Fibroblast of skin of back (primary cell): ENCODE results near the gene PTK6. TPM values are rescaled to one million over a fixed set of nuclear protein-coding genes. Genes with fewer than 3 reads are reported as not detected.
"Not testable (repeated sequence)": the region's sequence is repeated elsewhere in the genome, so short reads cannot be mapped to it uniquely, and the experiment has no call there.

Experiments used
- DNase-seq: peaks from one replicate; pipeline ENCODE4 v3.0.0-alpha.2; 2013
- polyA plus RNA-seq, 2 experiments: library from polyadenylated mRNA; unstranded; fragments of 120-200 nt; gene quantifications; one replicate each; pipeline ENCODE4 v1.2.1, GENCODE V29; 2013; ENCODE audit not compliant: insufficient read length in 2 of 2

PTK6 gene
- 0.11 TPM for polyA plus RNA-seq (2013, experiment 1 of 2; ENCODE audit: insufficient read length)
- 0.06 TPM for polyA plus RNA-seq (2013, experiment 2 of 2; ENCODE audit: insufficient read length)

DNA sequence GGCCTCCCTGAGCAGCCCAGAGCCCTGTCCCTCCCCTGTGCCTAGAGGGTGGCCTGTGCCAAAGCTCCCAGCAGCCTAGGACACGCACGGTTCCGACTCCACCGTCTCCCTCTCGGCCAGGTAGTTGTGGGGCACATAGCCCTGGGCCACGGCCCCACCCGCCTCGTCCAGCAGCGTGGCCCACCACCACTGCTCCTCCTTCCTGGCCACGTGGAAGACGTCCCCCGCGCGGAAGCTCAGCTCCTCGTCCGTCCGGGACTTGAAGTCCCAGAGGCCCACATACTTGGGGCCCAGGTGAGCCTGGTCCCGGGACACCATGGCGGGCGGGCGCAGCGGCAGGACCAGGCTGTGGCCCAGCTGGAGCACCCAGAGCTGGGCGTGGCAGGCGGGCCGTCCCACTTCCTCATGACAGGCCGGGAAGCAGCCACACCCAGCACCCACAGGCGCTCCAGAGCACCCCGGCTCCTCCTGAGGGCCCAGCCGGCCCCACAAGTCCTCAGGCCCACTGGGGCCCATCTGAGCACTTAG is at the start of gene PTK6:
Gene PTK6 (minus strand): TSS at position 380 of the 528 bp plus-strand sequence. CDS start 62 bp downstream, at position 318.
- no peak for DNase-seq

DNA sequence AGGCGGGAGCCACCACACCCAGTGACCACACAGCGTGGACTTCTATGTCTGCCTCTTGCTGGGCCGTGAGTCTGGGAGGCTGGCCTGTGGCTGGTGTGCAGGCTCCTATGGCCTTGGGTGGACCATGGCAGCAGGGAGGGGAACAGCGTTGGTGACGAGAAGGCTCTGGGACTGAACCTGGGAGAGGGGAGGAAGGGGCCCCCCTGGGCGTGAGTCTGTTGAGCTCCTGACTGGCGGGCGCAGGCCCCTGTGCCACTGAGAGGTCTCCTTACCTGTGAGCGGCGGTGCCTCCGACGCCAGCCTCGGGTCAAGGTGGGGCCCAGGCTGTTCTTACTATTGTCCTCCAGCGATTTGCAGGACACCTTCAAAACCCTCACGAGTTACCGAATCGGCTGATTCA is 49.6 kb upstream of the PTK6 start:
- DNase-seq, result no peak

DNA sequence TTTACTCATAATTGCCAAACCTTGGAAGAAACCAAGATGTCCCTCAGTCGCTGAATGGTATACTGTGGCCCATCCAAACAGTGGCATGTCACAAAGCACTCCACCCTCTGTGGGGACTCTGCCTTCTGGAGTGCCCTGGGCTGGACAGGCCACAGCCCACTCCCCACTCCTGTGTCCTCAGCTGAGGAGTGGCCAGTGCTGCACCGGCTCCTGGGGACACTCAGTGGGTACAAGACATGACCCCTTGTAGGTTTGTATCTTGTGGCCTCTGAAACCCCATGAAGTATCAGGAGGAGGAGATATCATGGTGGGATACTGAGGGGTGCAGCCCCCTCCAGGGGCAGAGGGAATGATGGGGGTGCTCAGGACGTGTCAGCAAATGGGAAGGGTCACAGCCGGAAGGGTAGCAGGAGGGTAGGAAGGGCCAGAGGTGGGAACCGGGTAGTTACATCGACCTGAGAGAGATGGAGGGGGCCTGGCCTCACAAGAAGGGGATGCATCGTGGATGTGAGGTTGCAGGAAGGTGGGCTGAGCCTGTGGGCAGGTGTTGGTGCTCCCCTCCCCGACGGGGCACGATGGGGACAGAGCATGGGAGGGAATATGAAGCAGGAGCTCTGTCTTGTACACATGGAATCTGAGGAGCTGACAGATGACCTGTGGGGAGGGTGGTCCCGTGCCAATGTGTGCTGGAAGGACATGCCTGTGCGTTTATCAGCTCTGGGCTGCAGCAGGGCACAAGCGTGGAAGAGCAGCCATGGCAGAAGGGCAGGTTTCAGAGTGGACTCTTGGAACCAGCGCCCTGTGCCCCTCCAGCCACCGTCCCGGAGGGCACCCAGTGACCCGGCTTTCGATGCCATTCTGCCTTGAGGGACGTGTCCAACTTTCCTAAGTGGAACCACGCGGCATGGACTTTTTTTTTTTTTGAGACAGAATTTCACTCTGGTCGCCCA is 48.7 kb upstream of the PTK6 start:
- DNase-seq, result no peak

DNA sequence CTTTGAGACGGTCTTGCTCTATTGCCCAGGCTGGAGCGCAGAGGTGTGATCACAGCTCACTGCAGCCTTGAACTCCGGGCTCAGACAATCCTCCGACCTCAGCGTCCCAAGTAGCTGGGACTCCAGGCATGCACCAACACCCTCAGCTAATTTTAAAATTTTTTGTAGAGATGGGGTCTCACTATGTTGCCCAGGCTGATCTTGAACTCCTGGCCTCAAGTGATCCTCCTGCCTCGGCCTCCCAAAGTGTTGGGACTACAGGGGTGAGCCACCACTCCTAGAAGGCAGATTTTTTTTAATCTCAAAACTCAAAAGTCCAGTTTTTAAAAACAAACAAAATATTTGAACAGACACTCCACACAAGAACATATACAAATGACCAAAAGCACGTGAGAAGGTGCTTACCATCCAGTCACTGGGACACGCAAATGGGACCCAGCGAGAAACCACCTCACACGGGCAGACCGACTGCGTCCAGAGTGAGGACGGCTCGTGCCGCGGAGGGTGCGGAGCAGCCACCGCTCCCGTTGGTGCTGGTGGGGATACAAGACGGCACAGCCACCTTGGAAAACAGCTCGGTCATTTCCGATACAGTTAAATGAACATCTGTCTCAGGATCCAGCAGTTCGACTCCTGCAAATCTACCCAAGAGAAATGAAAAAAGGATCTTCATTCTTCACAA is 45.3 kb upstream of the PTK6 start:
- DNase-seq, result no peak

DNA sequence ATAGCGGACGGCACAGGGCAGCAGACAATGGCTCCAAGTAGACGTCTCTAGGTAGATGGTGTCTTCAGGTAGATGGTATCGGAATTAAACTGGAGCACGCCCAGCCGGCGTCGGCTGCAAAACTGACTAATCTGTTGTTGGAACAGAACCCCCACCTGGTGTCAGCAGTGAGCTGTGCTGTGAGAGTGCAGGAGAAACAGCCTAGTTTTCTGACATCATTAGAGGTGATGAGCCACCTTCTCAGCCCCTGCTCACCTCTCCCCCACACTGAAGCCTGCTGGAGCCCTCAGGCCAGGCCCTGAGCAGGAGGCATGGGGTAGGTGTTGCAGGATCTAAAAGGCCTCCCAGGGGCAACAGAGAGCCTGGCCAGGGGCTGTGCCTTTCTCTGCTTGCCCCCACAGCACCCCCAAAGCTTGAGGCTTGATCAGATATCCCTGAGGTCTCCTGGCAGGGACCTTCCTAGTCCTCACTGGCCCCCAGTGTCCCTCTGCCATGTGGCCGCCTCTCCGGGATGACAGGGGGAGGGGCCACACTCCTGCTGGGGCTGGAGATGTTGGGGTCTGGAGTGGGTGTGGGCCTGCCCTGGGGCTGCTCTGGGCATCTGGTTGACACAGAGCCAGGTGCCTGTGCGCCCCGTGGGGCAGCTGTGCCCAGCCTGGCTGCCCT is 43.8 kb upstream of the PTK6 start:
- peak; percentile 27 for DNase-seq

- no peak for DNase-seq
Measured at GRCh38 chr20:63579017-63579694, 42.0 kb upstream of the PTK6 start.

GRCh38 chr20:63578224-63579016 is 41.2 kb upstream of the PTK6 start:
- no peak for DNase-seq

DNA sequence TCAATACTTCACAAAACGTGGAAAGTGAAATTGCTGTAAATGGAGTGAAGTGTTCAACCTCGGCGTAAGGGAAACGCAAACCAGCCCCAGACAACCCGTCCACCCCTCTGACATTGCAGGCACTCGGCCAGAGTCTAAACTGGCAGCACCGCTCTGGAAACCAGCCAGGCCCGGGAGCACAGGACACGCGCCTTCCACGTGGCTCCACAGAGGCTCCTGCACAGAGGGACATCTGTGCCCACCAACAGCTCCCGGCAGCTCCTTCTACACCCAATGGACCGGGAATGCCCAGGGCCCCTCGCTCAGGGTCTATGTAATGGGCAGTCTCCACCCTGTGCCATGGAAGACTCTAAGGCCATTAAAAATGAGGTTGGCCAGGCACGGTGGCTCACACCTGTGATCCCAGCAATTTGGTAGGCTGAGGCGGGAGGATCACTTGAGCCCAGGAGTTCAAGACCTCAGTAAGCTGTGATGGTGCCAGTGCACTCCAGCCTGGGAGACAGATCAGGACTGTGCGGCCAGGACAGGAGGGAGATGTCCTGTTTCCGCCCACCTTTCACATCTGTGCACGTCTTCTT is 40.2 kb upstream of the PTK6 start:
- DNase-seq, result no peak

DNA sequence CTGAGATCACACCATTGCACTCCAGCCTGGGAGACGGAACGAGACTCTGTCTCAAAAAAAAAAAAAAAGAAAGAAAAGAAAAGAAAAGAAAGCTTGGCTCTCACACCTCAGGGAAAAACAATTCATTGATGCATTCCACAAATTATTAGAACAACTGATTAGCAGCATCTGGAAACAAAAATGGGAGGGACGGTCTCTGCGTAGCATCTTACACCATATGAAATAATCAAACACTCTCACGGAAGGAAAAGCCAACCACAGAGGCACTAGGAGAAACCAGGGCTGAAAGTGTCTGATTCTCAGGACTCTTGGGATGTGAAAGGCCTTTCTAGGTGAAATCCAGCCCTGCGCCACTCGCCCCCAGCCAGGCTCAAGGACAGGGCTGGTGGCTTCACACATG is 39.1 kb upstream of the PTK6 start:
- DNase-seq, result no peak

- peak; percentile 9 for DNase-seq
Measured at GRCh38 chr20:63574829-63575743, 37.9 kb upstream of the PTK6 start.

DNA sequence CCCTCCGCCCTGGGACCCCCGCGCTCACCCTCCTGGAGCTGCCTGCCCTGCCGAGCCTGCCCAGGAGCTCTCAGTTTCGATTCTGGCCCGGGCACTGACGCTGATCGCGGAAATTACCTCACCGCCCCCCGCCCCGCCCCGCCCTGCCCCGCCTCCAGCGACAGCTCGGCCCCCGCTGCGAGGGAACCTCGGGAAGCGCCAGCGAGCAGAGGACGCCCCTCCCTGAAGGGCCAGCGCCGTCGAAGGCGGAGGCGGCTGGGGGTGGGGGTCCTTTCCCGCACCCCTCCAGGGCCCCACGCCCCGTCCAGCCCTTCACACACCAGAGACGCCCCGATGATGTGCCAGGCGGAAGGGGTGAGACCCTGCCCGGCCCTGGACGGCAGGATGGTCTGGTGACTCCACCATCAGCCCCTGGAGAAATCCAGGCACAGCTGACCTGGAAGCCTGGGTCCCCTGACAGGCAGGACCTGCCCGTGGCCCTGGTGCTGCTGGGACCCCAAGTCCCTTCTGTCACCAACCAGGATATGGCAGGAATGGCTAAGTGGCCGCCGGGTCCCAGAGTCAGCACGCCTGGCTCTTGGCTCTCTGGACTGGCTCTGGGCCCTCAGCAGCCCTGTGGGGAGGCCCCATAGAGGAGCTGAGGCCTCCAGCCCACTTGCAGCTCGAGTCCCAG is 37.1 kb upstream of the PTK6 start, which contains the start of gene HELZ2:
Gene HELZ2 (minus strand): TSS at position 84 of the 673 bp plus-strand sequence. CDS start 1,854 bp downstream, outside the sequence.
- DNase-seq, result peak; percentile 74

DNA sequence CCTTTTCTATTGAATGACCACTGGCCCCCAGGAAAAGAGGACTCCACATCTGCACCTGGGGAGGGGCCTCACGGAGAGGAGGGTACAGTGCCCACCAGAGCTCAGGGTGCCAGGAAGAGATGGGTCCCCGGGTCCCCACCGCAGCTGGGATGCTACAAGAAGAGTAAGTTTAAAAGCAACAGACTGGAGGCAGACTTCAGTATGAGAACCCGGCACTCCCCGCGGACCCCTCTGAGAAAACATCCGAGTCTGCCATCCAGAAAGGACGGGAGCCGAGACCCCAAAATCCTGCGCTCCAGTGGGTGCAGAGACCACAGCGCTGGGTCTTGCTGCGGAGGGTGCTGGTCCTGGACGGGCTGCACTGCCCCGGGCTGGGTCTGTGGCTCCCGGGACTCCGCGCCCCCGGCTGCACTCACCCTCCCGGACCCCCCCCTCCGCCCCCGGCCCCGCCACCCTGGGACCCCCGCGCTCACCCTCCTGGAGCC is 36.5 kb upstream of the PTK6 start:
- DNase-seq, result no peak

- no peak for DNase-seq
Measured at GRCh38 chr20:63572788-63573646, 35.8 kb upstream of the PTK6 start.

GRCh38 chr20:63572071-63572787 is 35.1 kb upstream of the PTK6 start:
- DNase-seq, result no peak

DNA sequence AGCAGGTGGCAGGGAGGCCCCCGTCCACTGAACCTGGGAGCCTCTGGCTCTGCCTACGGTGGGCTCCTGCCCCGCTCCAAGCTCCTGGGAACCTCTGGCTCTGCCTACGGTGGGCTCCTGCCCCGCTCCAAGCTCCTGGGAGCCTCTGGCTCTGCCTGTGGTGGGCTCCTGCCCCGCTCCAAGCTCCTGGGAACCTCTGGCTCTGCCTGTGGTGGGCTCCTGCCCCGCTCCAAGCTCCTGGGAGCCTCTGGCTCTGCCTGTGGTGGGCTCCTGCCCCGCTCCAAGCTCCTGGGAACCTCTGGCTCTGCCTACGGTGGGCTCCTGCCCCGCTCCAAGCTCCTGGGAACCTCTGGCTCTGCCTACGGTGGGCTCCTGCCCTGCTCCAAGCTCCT is 33.9 kb upstream of the PTK6 start:
- DNase-seq, result not testable (repeated sequence)

DNA sequence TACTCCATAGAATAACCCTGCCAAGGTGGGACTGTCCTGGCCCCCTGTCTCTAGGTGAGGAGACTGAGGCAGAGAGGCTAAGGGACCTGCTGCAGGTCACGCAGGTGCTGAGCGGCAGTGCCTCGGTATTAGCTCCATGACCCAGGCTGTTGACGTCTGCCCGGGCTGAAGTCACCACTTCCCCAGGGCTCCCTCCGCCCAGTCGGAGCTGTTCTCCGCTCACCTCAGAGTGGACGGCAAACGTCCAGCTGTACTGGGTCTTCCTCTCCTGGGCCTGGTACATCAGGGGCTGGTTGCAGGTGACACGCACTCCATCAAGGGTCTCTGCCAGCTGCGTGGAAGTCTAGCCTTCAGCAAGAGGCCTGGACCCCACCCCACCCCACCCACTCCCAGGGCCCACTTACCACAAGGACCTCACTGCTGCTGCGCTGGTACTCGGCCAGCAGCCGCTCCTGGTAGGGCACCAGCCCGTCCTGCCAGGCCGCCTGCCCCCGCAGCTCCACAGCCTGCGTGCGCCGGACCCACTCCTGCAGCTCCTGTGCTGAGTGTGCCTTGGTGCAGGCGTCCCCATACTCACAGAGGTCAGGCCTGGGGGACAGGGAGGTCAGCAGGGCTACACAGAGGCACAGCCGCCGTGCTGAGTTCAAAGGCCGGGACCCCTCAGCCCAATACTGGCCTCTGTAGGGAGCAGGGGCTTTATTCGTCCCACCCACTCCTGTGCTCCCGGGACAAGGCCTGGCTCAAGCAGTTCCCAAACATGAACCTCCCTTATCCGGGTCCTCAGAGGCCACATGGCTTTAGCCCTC is 33.3 kb upstream of the PTK6 start:
- no peak for DNase-seq
